HG03571 (cell line): ENCODE results near the gene CLEC10A.

Experiments
- ATAC-seq: cut with Tn5 transposase; IDR thresholded peaks from one replicate; pipeline ENCODE4 v1.9.1; 2021; ENCODE audit not compliant: unreplicated experiment

CLEC10A gene

DNA sequence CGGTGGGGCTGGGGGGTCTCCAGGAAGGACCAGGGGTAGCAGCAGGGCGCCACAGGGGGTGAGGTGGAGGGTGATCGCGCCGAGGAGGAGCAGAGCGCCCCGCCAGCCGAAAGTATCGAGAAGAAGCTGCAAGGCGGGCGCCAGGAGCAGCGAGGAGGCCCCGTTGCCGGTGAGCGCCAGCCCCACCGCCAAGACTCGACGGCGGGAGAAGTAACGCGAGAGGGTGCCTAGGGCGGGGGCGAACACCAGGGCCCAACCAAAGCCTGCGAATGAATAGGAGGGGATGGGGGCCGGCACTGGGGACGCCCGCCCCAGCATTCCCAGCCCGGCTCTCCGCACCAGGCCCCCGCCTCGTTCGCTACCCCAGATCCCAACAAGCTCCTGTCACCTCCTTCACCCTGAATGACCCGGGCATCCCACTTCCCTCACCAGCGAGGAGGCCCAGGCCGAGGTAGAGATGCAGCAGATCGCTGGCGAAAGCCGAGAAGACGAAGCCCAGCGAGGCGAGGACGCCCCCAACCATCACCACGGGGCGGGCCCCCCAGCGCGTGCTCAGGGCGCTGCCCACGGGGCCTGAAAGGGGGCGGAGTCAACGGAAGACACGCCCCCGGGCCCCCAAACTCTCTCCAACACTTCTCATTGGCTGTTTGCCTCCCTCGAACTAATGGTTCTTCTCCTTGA lies 37.4 kb downstream of the CLEC10A start:
- no peak for ATAC-seq

DNA sequence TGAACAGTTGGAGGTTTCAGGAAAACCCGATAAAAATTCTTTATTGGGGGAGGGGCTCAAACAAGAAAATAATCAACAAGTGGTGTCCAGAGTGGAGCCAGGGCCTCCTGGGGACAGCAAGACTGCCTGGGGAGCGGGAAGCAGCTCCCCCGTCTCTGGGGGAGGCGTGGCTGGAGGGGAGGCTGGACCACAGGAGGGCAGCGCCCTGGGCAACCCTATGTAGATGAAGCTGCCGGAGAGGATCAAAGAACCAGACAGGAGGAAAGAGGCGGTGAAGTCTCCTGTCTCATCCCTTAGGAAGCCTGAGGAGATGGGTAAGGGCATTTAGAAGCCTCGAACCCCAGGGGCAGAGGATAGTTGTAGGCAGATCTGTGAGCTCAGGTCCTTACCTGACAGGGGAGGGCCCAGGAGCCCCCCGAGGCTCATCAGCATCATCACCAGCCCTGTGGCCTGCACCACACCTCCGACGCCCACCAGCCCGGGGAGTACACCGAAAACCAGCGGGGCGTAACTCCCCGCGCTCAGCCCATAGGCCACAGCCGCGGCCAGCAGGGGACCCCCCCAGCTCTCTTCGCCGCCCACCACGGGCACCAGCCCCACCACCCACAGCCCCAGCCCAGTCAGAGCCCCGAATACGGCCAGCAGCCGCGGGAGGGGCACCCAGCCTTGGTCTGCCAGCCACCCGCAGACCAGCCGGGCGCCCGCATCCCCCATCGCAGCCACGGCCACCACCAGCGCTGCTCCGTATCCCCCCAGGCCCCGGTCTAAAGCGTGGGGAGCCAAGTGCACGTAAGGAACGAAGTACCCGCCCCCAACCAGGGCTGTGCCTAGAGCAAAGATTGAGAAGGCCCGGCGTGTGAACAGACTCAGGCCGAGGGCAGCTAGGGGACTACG lies 38.2 kb downstream of the CLEC10A start:
- ATAC-seq: no peak

DNA sequence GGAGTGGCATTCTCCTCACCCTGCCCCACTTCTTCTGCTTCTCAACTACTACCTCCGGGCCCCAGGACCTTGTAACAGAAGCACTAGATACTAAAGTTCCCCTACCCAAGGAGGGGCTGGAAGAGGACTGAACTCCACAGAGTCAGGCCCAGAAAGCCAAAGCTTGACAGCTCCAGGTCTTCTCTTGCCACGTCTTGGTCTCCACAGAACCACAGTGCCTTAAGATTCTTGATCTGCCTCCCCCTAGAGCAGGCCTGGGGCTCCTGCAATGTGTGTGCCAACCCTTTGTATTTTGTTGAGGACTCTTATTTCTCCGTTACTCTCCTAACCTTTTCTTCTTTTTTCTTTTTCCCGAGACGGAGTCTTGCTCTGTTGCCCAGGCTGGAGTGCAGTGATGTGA lies 40.2 kb downstream of the CLEC10A start:
- ATAC-seq: no peak

DNA sequence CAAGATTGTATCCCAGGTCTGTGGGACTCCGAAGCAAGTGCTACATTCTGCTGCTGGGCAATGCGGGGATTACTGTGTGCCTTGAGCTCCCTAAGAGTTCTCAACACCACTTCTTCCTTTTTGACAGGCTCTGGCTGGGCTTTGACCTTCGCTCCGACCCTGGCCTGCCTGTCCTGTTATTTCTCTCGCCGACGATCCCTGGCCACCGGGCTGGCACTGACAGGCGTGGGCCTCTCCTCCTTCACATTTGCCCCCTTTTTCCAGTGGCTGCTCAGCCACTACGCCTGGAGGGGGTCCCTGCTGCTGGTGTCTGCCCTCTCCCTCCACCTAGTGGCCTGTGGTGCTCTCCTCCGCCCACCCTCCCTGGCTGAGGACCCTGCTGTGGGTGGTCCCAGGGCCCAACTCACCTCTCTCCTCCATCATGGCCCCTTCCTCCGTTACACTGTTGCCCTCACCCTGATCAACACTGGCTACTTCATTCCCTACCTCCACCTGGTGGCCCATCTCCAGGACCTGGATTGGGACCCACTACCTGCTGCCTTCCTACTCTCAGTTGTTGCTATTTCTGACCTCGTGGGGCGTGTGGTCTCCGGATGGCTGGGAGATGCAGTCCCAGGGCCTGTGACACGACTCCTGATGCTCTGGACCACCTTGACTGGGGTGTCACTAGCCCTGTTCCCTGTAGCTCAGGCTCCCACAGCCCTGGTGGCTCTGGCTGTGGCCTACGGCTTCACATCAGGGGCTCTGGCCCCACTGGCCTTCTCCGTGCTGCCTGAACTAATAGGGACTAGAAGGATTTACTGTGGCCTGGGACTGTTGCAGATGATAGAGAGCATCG lies 41.8 kb downstream of the CLEC10A start:
- ATAC-seq: no peak

DNA sequence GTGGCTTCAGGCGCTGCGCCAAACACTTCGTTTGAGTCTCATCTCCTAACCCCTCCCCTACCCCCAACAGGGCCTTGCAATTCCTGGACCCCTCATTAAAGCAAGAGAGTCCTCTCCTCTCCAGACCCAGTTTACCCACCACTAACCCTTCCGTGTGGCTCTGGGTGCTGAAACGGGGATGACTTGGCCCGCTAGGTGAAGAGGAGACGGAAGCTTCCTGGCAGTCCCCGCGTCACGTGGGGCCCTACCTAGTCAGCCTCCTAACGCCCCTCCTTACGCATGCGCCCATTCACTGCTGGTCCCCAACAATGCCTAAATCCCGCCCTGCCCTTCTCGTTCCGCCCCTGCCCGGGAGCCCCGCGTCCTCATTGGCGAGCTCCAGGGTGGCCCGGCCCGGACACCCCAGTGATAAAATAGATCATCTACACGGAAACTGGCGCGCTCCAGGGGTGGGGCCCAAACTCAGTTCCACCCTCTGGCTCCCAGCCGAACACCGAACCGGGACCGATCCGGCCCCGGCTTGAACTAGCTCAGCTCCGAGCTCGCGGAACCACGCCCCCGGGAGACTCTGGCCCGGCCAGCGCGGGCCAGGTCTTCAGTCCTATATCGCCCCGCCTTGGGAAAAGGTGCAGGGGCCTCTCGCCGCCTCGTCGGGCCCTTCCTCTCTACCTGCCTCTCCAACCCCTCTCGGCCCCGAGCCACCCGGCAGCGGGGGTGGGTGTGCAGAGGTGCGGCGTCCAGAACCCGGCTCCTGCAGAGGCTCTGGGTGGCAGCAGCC lies 44.3 kb downstream of the CLEC10A start, which contains the start of gene SLC16A13:
TSS of gene SLC16A13 (plus strand) at position 425 of the 778 bp plus-strand sequence. CDS start 368 bp downstream, outside the sequence.
- ATAC-seq: peak; percentile 80

DNA sequence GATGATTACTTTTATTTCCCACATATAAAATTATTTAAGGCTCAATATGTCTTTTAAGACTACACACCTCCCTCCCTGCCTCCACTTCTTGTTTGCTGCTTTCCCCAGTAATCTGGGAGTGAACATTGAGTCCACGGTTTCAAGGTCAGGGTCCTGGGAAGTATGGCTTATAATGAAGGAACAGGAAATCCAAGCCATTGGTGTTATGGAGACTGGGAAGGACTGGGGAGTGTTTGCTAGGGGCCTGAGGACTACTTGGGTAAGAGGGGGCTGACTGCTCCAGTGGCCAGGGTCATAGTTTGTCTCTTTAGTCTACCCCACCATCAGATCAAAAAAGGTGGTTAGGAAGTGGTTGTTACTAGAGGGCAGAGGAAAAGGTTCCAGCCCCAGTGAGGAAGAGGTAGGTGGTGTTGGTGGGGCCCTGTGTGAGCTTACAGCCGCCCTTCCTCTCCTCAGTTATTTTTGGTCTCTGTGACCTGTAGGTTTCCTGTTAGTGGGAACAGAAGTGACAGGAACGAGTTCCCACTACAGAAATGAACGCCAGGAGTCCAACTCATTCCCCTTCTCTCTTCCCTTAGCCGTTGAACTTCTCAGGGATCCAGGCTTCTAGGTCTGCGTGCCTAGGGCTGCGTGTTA lies 45.0 kb downstream of the CLEC10A start:
- ATAC-seq: no peak

DNA sequence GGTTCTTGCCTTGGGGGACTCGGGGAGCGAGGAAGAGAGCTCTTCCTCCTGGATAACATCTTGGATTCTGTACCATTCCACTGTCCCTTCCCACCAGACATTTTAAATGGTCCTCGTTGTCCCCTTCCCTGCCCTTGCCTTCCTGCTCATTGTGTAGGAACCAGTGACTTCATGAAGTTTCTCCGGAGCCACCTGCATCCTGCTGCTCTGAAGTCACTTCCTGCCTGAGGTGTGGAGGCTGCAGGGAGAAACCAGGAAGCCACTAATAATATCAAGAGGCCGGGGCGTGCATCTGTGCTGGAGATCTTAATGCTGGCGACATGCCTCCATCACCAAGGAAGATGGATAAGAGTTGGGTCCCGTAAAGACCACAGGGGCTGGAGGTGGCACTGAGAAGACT lies 50.4 kb downstream of the CLEC10A start:
- ATAC-seq: no peak

DNA sequence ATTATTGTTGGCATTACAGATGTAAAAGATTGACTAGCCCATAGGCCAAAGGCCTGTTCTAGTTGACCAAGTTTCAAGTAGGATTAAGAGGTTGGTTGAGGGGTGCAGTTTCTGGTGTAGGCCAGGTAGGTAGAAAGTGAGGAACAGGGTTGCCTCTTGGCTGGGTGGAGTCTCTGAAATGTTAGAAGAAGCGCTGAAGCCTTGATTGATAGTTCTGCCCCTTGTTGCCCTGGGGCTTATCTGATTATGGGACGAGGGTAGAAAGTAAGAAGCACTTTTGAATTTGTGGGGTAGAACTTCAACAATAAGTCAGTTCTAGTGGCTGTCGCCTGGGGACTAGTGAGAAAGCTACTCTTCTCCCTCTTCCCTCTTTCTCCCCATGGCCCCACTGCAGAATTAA lies 51.0 kb downstream of the CLEC10A start:
- no peak for ATAC-seq

DNA sequence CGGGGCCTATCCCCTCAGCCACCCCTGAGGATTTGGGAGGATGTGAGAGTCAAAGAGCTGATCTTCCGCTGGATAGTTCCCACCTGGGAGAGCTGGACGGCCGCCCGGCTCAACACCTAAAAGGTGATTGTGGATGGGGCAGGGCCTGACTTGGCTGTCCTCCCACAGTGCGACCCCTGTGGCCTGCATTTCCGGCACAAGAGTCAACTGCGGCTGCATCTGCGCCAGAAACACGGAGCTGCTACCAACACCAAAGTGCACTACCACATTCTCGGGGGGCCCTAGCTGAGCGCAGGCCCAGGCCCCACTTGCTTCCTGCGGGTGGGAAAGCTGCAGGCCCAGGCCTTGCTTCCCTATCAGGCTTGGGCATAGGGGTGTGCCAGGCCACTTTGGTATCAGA lies 52.7 kb downstream of the CLEC10A start:
- ATAC-seq: no peak

DNA sequence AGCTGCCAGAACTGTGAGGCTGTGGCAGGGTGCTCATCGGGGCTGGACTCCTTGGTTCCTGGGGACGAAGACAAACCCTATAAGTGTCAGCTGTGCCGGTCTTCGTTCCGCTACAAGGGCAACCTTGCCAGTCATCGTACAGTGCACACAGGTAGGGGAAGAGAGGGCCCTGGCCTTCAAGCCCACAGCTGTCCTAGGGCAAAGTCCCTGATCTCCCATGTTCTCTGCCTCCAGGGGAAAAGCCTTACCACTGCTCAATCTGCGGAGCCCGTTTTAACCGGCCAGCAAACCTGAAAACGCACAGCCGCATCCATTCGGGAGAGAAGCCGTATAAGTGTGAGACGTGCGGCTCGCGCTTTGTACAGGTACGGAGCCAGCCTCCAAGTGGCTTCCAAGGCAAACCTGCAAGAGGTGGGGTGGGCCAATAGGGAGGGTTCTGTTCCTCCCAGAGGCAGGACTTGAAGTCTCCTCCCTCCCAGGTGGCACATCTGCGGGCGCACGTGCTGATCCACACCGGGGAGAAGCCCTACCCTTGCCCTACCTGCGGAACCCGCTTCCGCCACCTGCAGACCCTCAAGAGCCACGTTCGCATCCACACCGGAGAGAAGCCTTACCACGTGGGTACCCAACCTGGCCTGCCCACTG lies 53.5 kb downstream of the CLEC10A start:
- ATAC-seq: no peak

DNA sequence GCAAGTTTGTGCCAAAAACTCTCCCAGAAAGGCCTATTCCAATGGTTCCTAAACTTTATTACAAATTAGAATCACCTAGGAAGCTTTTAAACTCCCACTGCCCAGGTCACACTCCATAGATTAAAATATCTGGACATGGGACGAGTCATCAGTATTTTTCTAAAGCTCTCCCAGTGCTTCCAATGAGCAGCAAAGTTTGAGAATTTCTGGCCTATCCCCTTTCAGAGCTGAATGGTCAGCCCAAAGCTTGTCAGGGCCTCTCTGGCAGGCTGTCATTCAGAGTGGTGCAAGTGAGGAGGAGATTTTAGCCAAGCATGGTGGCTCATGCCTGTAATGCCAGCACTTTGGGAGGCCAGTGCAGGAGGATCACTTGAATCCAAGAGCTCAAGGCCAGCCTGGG lies 54.8 kb downstream of the CLEC10A start:
- no peak for ATAC-seq
